ENCODE measurements around the gene PRXL2C. TPM values are rescaled to one million over a fixed set of nuclear protein-coding genes. Genes with fewer than 3 reads are reported as not detected.

PRXL2C gene
- total and polyA plus RNA-seq, 2 of the 13 experiments (the other 11 are each of a cell fraction or from before 2014, with no cell fraction given), result 11.0 to 13.2 TPM

DNA sequence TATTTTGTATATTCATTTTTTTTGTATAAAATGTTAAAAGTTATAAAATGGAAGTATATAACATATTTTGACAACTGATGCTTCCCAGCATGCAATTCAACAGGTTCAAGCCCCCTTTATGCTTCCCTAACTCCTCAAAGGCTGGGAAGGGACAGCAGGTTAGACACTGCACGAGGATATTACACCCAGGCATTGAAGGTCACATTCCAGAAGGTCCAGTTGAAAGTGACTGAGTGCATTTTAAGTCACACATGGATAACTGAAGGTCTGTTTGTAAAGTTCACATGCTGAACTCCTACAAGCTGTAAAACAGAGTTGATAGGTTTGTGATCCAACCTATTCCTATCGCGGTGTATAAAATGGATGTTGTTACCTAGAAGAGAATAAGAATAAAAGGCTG lies 13.6 kb downstream of the PRXL2C start (continued):
- TF ChIP-seq REST (IDR thresholded peaks at IDR 0.05; ENCODE audit: borderline replicate concordance in 1 of 2, low read depth in 1 of 2, low read length in 2 of 2) (no peak), ZSCAN30 (CRISPR knock-in tag; IDR thresholded peaks at IDR 0.05) (no peak), HNF4A (CRISPR knock-in tag; IDR thresholded peaks at IDR 0.05) (0 out of 2 replicates have a peak, but pooled peaks have one; percentile 15), HMG20A (CRISPR knock-in tag; IDR thresholded peaks at IDR 0.05; ENCODE audit: borderline replicate concordance) (no peak), ZNF251 (CRISPR knock-in tag; IDR thresholded peaks at IDR 0.05) (no peak), ARNT2 (CRISPR knock-in tag; IDR thresholded peaks at IDR 0.05; ENCODE audit: low read depth) (no peak), FOSL1 (CRISPR knock-in tag; IDR thresholded peaks at IDR 0.05; ENCODE audit: borderline replicate concordance) (no peak), ZBTB20 (CRISPR knock-in tag; IDR thresholded peaks at IDR 0.05; ENCODE audit: borderline replicate concordance, low read depth) (no peak), SOX5 (CRISPR knock-in tag; IDR thresholded peaks at IDR 0.05; ENCODE audit: borderline replicate concordance) (no peak; the same call in 1 of the 2 replicates), ZBTB7B (CRISPR knock-in tag; IDR thresholded peaks at IDR 0.05) (no peak), SMAD9 (CRISPR knock-in tag; IDR thresholded peaks at IDR 0.05) (no peak)
- TF ChIP-seq, protein P1, sequence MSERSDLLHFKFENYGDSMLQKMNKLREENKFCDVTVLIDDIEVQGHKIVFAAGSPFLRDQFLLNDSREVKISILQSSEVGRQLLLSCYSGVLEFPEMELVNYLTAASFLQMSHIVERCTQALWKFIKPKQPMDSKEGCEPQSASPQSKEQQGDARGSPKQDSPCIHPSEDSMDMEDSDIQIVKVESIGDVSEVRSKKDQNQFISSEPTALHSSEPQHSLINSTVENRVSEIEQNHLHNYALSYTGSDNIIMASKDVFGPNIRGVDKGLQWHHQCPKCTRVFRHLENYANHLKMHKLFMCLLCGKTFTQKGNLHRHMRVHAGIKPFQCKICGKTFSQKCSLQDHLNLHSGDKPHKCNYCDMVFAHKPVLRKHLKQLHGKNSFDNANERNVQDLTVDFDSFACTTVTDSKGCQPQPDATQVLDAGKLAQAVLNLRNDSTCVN (CRISPR knock-in tag; IDR thresholded peaks at IDR 0.05; ENCODE audit: borderline replicate concordance), result no peak
